ENCODE results near the gene BACH1.

BACH1 gene

DNA sequence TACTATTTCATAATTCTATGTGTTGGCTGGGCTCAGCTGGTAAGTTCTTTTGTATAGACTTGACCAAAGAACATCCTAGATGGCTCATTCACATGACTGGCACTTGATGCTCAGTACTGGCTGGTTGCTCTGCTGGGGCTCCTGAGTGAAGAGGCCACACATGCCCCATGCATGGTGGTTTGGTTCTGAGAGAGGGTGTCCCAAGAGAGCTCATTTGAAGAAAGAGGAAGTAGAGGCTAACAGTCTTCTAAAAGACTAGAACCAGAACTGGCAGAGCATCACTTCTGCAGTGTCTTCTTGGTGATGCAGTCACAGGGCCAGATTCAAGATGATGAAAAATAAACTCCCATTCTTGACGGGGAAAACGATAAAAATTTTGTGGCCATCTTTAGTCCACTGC lies 5.2 kb upstream of the BACH1 start:
- no peak for DNase-seq (ENCODE audit: low spot score)

DNA sequence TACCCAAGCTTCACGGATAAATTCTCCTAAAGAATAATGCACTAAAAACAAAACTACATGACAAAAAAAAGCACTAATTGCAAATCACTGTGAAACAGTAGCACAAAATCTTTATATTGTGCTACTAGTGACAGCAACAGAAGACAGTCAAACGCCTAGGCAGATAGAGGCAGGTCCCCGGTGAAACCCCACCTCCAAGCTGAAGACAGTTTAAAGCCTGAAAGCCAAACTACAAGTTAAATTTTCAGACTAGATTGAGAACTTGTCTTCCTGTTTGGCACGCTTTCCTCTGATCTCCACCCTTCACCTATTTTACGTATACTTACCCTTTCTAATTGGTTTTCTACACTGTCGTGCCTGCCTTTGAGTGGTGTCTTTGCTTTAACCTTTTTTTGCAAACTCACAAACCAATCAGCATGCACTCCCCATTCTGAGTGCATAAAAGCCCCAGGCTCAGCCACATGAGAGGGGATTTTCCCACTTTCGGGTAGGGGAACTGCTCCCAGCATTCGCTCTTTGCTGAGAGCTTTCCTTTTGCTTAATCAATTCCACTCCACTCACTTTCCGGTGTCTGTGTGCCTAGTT lies 3.6 kb upstream of the BACH1 start:
- no peak for DNase-seq (ENCODE audit: low spot score)

GRCh38 chr21:29296446-29296845 lies 2.3 kb upstream of the BACH1 start:
- no peak for DNase-seq (ENCODE audit: low spot score)

DNA sequence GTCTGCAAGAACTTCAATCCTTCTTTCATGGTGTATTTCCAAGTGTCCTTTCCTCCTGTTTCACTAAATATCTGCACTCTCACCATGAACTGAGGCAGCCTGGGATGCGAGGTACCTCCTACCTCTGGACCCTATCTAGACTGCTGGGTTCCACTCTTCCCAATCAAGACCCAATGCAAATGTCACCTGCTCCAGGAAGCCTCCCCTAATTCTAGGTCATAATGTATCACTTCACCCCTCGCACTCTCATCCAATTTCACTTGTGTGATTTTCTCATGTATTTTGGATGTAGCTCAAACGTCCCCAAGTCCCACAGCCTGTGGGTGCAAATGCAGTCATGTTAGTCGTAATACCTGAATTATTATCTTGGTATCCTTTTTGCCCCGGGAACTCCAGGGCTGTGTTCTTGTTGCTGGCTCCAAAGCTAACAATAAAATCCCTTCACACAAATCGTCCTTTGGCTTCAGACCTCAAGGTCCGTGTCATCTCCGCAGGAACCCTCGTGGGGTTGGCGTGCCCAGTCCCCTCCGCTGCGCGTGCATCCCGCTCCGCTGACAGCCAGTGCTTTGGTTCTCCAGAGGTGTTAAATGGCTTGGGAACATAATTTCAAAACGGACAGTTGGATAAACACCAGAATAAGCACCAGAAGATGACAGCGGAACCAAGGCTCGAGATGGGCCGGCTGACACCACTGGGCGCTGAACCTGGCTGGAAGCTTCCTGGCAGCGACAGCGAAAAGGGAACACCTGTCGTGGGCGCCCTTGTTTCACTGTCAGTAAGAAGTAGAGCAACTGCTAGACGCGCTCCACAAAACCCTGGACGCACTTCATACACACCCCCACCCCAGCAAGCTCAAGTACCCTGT lies 1.0 kb upstream of the BACH1 start:
- DNase-seq (ENCODE audit: low spot score) = no peak

DNA sequence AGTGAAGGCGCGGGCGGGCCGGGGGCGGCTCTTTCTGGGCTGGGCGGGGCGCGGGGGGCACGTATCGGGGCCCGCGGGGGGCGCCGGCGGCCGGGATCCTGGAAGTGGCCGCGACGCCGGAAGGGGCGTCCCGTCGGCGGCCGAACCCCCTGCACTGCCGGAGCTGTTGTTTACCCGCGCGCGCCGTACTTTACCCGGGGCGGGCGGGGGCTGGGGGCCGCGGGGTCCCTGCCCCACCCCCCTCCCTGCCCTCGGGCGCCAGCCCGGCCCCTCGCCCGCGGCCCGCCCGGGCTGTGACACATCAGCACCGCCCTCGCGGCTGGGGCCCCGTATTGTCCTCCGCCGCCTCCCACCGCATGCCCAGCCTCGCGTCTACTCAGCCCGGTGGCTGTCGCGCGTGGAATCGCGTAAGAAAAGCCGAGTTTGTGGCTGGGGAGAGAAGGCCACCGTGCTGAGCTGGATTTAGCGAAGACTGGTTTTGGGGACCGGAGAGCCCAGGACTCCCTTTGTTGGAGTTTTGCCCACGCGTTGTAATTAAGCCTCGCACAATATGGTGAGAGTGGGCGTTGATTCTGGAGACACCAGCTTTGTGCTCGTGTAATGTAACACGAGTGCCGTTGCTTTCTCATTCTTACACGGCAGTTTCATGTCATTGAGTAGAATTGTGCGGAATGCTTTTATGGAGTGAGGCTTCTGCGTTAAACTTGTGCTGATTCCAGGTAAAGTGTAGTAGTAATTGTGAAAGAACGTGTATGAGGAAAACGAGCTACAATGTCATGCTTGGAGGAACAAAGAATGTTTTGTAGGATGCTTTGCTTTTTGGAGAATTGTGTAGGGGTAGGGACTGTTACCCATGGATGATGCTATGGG lies 559 bp downstream of the BACH1 start:
- no peak for DNase-seq (ENCODE audit: low spot score)

GRCh38 chr21:29299916-29300806 lies 1.4 kb downstream of the BACH1 start:
- peak; percentile 42 for DNase-seq (ENCODE audit: low spot score)

GRCh38 chr21:29300807-29301138 lies 2.1 kb downstream of the BACH1 start:
- no peak for DNase-seq (ENCODE audit: low spot score)

DNA sequence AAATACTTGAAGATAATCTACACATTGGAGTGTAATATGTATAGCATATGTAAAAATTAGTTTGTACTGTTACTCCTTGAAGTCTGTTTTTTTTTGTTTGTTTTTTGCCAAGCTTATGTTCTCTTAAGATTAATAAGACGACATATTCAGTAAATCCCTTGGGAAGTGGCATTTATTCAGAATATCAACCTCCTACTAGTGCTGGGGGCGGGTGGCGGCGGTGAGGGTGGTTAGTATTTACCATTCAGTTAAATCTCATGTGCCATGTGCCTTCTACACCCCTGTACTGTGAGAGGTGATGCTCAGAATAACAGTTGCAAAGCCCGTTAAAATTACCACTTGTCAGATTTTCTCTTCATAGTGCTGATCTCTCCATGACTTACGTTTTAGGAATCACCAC lies 3.0 kb downstream of the BACH1 start:
- DNase-seq (ENCODE audit: low spot score) = no peak

- no peak for DNase-seq (ENCODE audit: low spot score)
Measured at GRCh38 chr21:29302359-29302875, 3.7 kb downstream of the BACH1 start.

DNA sequence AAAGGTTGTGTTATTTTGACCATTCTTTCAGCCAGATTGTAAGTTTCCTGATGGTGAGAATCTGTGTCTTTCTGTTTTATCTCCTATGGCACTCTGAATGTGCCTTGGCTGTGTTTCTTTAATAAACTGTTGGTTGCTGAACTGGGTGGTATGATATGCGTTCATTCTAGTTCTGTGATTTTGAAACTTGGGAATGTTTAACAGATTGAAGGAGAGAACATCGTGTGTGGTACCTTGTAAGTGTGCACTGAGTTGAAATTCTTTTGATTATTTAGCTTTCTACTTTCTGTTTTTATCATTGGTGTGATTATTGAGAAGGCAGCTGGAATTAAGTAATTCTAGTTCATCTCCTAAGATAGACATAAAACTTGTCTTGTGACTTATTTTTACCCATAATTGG lies 4.6 kb downstream of the BACH1 start:
- no peak for DNase-seq (ENCODE audit: low spot score)

DNA sequence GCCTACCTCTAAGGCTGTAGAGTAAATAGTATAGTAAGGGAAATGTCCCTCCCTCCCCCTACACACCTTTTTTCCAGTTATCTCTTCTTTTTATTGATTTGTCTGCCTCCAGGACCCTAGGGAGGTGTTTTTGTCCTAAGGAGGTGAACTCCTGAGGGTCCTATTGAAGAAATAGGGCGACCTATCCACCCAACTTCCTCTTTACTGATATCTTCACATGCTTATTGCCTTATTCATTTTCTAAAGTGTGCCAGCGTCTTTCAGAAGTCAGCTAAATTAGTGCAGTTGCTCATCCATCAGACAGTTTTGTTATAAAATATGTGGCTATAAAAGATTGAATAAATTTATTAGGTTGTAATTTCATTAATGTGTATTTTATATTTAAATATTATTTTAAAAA lies 5.9 kb downstream of the BACH1 start:
- DNase-seq (ENCODE audit: low spot score) = no peak

DNA sequence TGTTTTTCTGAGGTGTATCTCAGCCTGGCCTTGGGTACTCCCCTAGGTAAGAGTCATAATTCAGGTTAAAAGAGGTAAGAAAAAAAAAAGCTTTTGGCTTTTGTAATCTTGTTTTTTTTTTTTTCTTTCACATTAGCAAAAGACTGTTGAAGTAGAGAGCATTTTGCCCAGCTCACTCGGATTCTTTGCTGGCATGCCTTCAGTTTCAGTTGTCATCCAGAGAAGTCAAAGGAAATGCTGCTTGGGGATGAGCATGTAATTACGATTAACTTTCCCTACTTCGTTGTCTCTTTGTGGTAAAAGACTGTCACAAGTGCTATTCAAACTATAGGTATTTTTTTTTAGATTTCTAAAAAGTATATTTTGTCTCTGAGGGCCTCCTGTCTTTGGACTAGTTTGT lies 6.3 kb downstream of the BACH1 start:
- DNase-seq (ENCODE audit: low spot score) = no peak

DNA sequence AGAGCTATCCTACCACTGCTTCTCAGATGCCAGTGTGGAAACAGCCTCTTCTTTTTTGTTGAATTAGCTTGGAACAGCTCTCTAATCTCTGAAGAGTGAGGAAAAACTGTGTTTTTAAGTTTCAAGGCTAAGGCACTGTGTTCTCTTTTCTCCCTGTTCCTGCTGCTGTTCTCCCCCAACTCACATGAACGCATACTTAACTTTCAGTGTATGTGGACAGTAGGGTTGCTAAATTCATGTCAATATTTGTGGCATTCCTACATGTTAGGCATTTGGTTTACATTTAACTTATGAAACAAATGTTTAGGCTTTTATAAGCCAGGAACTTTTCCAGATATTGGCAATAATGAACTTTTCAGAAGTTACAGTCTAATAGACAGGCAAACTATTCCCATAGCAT lies 6.8 kb downstream of the BACH1 start:
- DNase-seq (ENCODE audit: low spot score) = no peak

GRCh38 chr21:29306920-29307319 lies 8.2 kb downstream of the BACH1 start:
- DNase-seq (ENCODE audit: low spot score) = no peak

DNA sequence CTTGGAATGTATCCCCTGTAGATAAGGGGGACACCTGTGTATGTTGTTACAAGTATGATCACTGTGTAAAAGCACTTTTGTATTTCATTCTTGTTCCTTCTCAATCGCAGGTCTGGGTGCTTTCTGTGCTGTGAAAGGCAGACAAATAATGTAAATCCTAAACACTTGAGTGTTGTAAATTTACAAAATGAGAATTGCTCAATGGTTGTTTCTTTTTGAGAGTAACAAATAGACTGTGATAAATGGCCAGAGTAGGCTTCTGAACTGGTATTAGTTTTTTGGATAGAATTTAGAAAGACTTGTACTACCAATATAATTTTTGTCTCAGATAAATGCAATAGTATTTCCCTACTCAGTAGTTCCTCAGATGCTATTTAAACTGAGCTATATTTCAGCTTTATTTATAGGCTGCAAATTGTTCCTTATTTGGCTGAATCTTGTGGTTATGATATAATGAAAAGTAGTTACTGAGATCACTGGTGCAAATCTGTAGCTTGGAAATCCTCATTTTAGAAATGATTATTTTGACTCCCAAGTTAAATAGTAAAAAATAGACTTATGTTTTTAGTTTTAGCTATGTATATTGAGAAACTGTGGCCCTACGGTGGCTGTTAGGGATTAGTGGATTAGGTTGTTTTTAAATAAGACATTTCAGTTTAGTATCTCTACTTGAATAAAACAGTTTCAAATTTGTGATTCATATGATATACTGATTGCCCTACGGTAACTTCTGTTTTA lies 9.2 kb downstream of the BACH1 start:
- no peak for DNase-seq (ENCODE audit: low spot score)

DNA sequence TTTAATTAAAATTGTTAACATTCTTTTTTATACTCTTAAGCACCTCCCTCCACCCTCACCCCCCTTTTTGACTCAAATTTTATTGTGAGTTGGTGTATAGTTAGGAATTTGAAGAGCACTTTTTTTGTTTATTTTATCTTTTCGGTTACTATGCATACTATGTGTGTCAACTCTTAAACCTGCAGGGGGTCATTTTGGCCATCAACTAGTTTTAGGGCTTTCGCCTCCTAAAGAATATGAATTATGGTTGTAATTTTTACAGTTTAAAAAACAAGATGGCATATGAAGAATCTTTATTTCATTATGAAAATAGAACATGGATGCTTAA lies 9.7 kb downstream of the BACH1 start:
- no peak for DNase-seq (ENCODE audit: low spot score)

DNA sequence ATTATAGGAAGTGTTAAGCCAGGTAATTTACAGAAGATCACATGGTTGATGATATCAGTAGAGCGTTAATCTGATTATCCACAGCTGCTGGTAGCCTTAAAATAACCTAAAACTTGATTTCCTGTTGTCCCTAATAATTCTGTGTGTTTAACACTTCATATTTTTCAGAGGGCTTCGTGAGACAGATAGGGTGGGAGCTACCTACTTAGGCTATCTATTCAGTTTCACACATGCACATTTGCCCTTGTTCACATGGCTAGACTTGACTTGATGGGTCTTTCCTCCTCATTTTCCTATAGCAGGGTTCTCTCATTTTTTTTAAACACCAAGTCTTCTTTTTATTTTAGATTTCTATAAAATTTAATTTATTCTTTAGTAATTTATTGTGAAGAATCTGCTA lies 11.0 kb downstream of the BACH1 start:
- DNase-seq (ENCODE audit: low spot score) = no peak

DNA sequence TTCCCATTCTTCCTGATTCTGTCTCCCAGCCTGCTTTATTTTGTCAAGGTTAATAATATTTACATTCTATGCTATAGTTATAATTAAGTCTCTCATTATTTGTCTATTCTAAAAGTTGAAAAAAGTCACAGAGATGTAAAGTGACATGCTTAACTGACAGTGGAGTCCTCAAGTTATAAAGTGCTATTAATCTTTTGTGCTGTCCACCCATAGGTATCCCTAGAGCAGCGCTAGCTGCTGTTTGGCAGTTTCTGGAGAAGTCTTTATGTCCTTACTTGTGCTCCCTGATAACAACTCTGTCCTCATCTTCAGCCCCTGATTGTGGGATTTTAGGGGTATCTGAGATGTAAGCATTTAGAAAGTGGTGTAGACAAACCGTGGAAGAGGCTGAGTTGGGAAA lies 13.1 kb downstream of the BACH1 start:
- DNase-seq (ENCODE audit: low spot score) = no peak

GRCh38 chr21:29312981-29313380 lies 14.3 kb downstream of the BACH1 start:
- DNase-seq (ENCODE audit: low spot score) = no peak

DNA sequence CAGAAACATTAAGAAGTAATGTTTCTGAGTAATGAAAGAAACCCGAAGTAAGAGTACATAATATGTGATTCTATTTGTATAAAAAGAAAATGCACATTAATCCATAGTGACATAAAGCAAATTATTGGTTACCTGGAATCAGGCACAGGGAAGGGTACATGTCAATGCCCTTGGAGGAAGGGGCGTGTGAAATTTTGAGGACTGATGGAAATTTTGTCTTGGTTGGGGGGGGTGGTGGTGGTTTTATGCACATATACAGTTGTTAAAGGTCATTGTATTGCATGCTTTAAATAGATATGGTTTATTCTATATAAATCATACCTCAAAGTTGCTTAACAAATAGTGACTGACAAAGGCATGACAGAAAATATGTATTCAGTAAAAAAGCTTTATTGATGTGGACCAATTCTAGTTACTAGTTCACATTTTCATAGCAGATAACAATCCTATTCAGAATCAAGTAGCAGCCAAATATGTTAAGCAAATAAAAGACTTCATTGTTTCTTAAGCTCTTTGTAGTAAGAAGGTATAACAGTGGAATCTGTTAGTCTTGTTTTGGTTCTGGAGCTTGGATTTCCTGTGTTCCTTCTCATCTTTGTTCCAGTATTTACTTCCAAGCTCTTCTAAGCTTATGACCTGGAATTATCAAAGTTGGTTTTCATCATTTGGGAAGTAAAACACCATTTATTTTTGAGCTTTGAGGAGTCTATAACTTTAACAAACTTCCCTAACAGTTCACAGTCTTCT lies 15.1 kb downstream of the BACH1 start:
- DNase-seq (ENCODE audit: low spot score) = peak; percentile 32

Data from COLO829 (cell line).